ENCODE data around the gene E4F1. TPM values are rescaled to one million over a fixed set of nuclear protein-coding genes. Genes with fewer than 3 reads are reported as not detected.

E4F1 gene
- total RNA-seq, 2 experiments from 2014 or later, result 33.8 to 34.3 TPM

DNA sequence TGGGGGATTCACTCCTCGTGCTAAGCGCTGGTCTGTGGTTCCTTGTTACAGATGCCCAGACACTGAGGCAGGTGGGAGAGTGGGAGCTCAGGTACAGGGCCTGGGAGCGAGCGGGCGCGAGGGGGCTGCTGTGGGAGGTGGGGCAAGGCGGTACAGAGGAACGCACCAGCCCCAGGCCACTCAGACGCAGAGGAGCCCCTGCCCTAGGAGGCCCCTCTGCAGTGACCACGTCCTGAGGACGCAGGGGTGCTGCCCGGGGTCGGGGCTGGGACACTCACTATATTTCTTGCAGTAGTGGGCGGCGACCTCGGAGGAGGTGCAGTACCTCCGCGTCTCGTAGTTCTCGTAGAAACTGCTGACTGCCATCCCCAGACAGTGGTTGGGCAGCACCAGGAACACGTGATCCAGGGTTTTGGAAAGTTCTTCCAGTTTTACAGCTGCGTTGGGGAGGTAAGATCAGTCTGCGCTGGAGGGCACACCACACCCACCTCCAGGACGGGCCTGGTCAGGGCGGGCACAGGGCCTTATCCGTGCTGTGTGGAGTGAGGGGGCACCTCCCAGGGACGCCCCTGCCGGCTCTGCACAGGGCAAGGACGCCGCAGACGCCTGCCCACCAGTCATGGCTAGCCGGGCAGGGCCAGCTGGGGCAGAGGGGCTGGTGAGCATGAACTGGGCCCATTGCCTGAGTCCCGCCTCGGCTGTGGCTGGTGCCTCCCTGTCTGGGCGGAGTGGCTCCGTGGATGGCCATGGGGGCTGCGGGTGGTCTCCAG lies 60.8 kb downstream of the E4F1 start:
- no peak overlapping the region for H3K27ac Mint-ChIP-seq
- ATAC-seq, result no peak
- H3K27me3 Mint-ChIP-seq (ENCODE audit: low read depth), result no peaks in the 10 kb centered on the region
- no peak overlapping the region for H3K4me3 Mint-ChIP-seq
- ChIA-PET CTCF (no interaction called here), POLR2A (no interaction called here)
- no peaks in the 10 kb centered on the region for H3K36me3 Mint-ChIP-seq (ENCODE audit: low read depth)
- DNase-seq, result no peak
- H3K9me3 Mint-ChIP-seq (ENCODE audit: insufficient read depth), result no peaks in the 10 kb centered on the region
- no peaks in the 10 kb centered on the region for H3K4me1 Mint-ChIP-seq (ENCODE audit: low read depth)

DNA sequence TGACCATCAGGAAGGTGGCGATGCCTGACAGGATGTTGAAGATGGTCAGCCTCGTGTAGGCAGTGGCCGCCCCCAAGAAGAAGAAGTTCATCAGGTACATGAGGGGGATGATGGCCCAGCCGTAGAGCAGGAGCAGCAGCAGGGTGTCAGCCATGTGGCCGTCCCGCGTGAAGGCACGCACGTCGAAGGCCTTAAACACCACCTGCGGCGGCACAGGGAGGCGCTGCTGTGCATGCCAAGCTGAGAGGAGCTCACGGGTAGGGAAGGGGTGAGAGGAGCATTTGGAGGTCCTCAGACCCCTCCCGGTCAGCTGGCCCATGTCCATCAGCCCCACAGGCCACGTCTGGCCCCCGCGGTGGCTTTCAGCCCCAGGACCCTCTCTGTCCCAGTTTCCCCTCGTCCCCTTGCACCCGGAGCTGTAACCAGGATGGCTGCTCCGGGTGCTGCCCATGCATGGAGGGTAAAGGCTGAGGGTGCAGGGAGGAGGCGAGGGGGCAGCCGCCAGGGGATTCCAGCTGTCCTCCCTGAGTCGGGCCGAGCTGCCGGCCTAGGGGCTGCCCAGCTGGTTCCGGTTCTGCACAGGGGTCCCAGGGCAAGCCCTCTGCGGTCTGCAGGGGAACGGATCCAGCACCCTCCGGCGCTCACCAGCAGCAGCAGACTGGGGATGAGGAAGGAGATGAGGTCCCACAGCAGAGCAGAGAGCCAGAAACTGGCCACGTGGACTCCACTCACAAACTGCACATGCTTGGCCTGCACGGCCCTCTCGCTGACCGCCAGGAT lies 61.6 kb downstream of the E4F1 start:
- Mint-ChIP-seq H3K36me3 (ENCODE audit: low read depth) (no peaks in the 10 kb centered on the region), H3K4me1 (ENCODE audit: low read depth) (no peaks in the 10 kb centered on the region), H3K27ac (no peak overlapping the region), H3K9me3 (ENCODE audit: insufficient read depth) (no peaks in the 10 kb centered on the region), H3K4me3 (no peak overlapping the region), H3K27me3 (ENCODE audit: low read depth) (no peaks in the 10 kb centered on the region)
- no peak for DNase-seq
- no peak for ATAC-seq
- CTCF ChIA-PET, result no interaction called here
- POLR2A ChIA-PET, result no interaction called here

Small RNA genes within 50 kb of the gene (microRNA-seq; reads per million reads assigned to microRNA genes)
- gene MIR3677 (not detected), gene MIR4717 (not detected)

Other genes with a start within 250 kb of the E4F1 start
- gene NOXO1, start 242.1 kb upstream of the E4F1 start, total RNA-seq, result not detected
- 10 to 100 TPM; 27.2 to 30.5 TPM for gene GFER, start 239.4 kb upstream of the E4F1 start, total RNA-seq
- gene SYNGR3, start 233.6 kb upstream of the E4F1 start, total RNA-seq, result 1 to 10 TPM; 2.6 to 3.4 TPM
- 10 to 100 TPM; 75.1 to 75.9 TPM for gene ZNF598, start 213.8 kb upstream of the E4F1 start, total RNA-seq
- under 1 TPM in 1 of 2 experiments, not detected in 1; 0.73 TPM for gene NPW, start 203.8 kb upstream of the E4F1 start, total RNA-seq
- 1 to 10 TPM; 1.4 to 2.8 TPM for gene NHERF2, start 196.7 kb upstream of the E4F1 start, total RNA-seq
- 10 to 100 TPM; 29.9 to 35.3 TPM for gene NTHL1, start 175.8 kb upstream of the E4F1 start, total RNA-seq
- gene TSC2, start 175.6 kb upstream of the E4F1 start, total RNA-seq, result 10 to 100 TPM; 87.9 to 97.4 TPM
- gene PKD1, start 87.7 kb upstream of the E4F1 start, total RNA-seq, result 10 to 100 TPM; 66.0 to 76.6 TPM
- gene RAB26, start 75.0 kb upstream of the E4F1 start, total RNA-seq, result under 1 TPM; 0.26 to 0.31 TPM
- gene TRAF7, start 67.8 kb upstream of the E4F1 start, total RNA-seq, result 10 to 100 TPM; 56.8 to 59.5 TPM
- under 1 TPM; 0.05 to 0.63 TPM for gene CASKIN1, start 27.0 kb upstream of the E4F1 start, total RNA-seq
- 10 to 100 TPM; 34.5 to 37.8 TPM for gene MLST8, start 18.1 kb upstream of the E4F1 start, total RNA-seq
- gene BRICD5, start 12.7 kb upstream of the E4F1 start, total RNA-seq, result 10 to 100 TPM; 14.8 to 15.0 TPM
- 10 to 100 TPM; 28.5 to 29.0 TPM for gene PGP, start 8.8 kb upstream of the E4F1 start, total RNA-seq
- 1 to 10 TPM; 3.3 to 4.1 TPM for gene DNASE1L2, start 12.9 kb downstream of the E4F1 start, total RNA-seq
- gene ECI1, start 28.0 kb downstream of the E4F1 start, total RNA-seq, result 10 to 100 TPM; 36.0 to 41.1 TPM
- gene RNPS1, start 44.5 kb downstream of the E4F1 start, total RNA-seq, result 100 to 1,000 TPM; 260 to 268 TPM
- gene ABCA3, start 117.1 kb downstream of the E4F1 start, total RNA-seq, result 1 to 10 TPM; 6.3 to 6.8 TPM
- 100 to 1,000 TPM; 105 to 110 TPM for gene CCNF, start 205.9 kb downstream of the E4F1 start, total RNA-seq
- 10 to 100 TPM; 21.6 to 32.9 TPM for gene TEDC2, start 236.5 kb downstream of the E4F1 start, total RNA-seq
- gene NTN3, start 247.7 kb downstream of the E4F1 start, total RNA-seq, result under 1 TPM in 1 of 2 experiments, not detected in 1; 0.10 TPM